SK-N-SH treated with all-trans-retinoic acid at 6 μM for 48 hours (cell line): ENCODE data around the gene FLOT2.

Experiments
- ATAC-seq: fragments of 200-7000 bp; cut with Tn5 transposase; 3 replicates; pipeline ENCODE4 v1.9.1; 2020; ENCODE audit warnings: mild to moderate bottlenecking, moderate library complexity
- ARNTL ChIP-seq: fragments of 450-650 bp; formaldehyde crosslinking; IDR thresholded peaks from 2 replicates; pipeline ENCODE4 v1.5.0; 2020; ENCODE audit warnings: low read depth, mild to moderate bottlenecking, moderate library complexity, borderline replicate concordance
- BACH2 ChIP-seq: fragments of 250-450 bp; sonication (Bioruptor Pico); IDR thresholded peaks from 2 replicates; pipeline ENCODE4 v1.9.0; 2021; ENCODE audit warnings: mild to moderate bottlenecking, borderline replicate concordance
- CSDC2 ChIP-seq: fragments of 250-450 bp; sonication (Bioruptor Pico); IDR thresholded peaks from 2 replicates; pipeline ENCODE4 v1.5.0; 2020; ENCODE audit warnings: mild to moderate bottlenecking, moderate library complexity
- CSRNP3 ChIP-seq: fragments of 250-450 bp; sonication (Bioruptor Pico); IDR thresholded peaks from 2 replicates; pipeline ENCODE4 v1.5.1; 2021; ENCODE audit warnings: mild to moderate bottlenecking, moderate library complexity
- ESRRG ChIP-seq: fragments of 250-450 bp; sonication (Bioruptor Pico); IDR thresholded peaks from 2 replicates; pipeline ENCODE4 v1.6.1; 2021; ENCODE audit warnings: mild to moderate bottlenecking
- GLIS3 ChIP-seq: fragments of 250-450 bp; sonication (Bioruptor Pico); IDR thresholded peaks from 2 replicates; pipeline ENCODE4 v1.5.0; 2020; ENCODE audit warnings: mild to moderate bottlenecking, moderate library complexity
- ISL1 ChIP-seq: fragments of 250-450 bp; sonication (Bioruptor Pico); IDR thresholded peaks from 2 replicates; pipeline ENCODE4 v2.1.2; 2022; ENCODE audit warnings: mild to moderate bottlenecking, moderate library complexity
- OSR1 ChIP-seq: fragments of 250-450 bp; sonication (Bioruptor Pico); IDR thresholded peaks from 2 replicates; pipeline ENCODE4 v1.8.0; 2022; ENCODE audit warnings: moderate library complexity, mild to moderate bottlenecking, inconsistent platforms
- POU6F1 ChIP-seq: fragments of 250-450 bp; sonication (Bioruptor Pico); IDR thresholded peaks from 2 replicates; pipeline ENCODE4 v1.8.0; 2021; ENCODE audit warnings: low read depth, mild to moderate bottlenecking, moderate library complexity, borderline replicate concordance
- PPARA ChIP-seq: fragments of 250-450 bp; sonication (Bioruptor Pico); IDR thresholded peaks from 2 replicates; pipeline ENCODE4 v1.5.0; 2020; ENCODE audit warnings: mild to moderate bottlenecking, borderline replicate concordance
- RARB ChIP-seq: fragments of 250-450 bp; sonication (Bioruptor Pico); IDR thresholded peaks from 2 replicates; pipeline ENCODE4 v1.8.0; 2021; ENCODE audit warnings: mild to moderate bottlenecking, moderate library complexity
- SNAI2 ChIP-seq: fragments of 250-450 bp; sonication (Bioruptor Pico); IDR thresholded peaks from 2 replicates; pipeline ENCODE4 v1.5.0; 2020; ENCODE audit warnings: mild to moderate bottlenecking, moderate library complexity
- TCF4 ChIP-seq: fragments of 250-450 bp; sonication (Bioruptor Pico); IDR thresholded peaks from 2 replicates; pipeline ENCODE4 v1.8.0; 2021; ENCODE audit warnings: mild to moderate bottlenecking, moderate library complexity, borderline replicate concordance
- TSHZ2 ChIP-seq: fragments of 250-450 bp; sonication (Bioruptor Pico); IDR thresholded peaks from 2 replicates; pipeline ENCODE4 v1.5.0; 2020; ENCODE audit warnings: mild to moderate bottlenecking, moderate library complexity
- ZC3H10 ChIP-seq: fragments of 250-450 bp; sonication (Bioruptor Pico); IDR thresholded peaks from 2 replicates; pipeline ENCODE4 v1.5.1; 2021; ENCODE audit warnings: mild to moderate bottlenecking, moderate library complexity
- ZFP3 ChIP-seq: fragments of 250-450 bp; sonication (Bioruptor Pico); IDR thresholded peaks from 2 replicates; pipeline ENCODE4 v1.5.0; 2020; ENCODE audit warnings: mild to moderate bottlenecking, moderate library complexity
- ZFP30 ChIP-seq: fragments of 450-650 bp; formaldehyde crosslinking; IDR thresholded peaks from 2 replicates; pipeline ENCODE4 v1.5.0; 2022; ENCODE audit warnings: mild to moderate bottlenecking, moderate library complexity
- ZNF565 ChIP-seq: fragments of 450-650 bp; formaldehyde crosslinking; conservative IDR thresholded peaks from 2 replicates; pipeline ENCODE4 v1.5.0; 2020; ENCODE audit warnings: low read depth, mild to moderate bottlenecking, moderate library complexity
- ZNF70 ChIP-seq: fragments of 450-650 bp; formaldehyde crosslinking; IDR thresholded peaks from 2 replicates; pipeline ENCODE4 v1.5.0; 2020; ENCODE audit warnings: mild to moderate bottlenecking, moderate library complexity
- ZNF8 ChIP-seq: fragments of 450-650 bp; formaldehyde crosslinking; IDR thresholded peaks from 2 replicates; pipeline ENCODE4 v1.5.0; 2020; ENCODE audit warnings: mild to moderate bottlenecking, moderate library complexity
- TF ChIP-seq, protein P1 (sequence below): fragments of 250-450 bp; sonication (Bioruptor Pico); IDR thresholded peaks from 2 replicates; pipeline ENCODE4 v1.5.1; 2020; ENCODE audit warnings: low read depth, mild to moderate bottlenecking, moderate library complexity

FLOT2 gene

DNA sequence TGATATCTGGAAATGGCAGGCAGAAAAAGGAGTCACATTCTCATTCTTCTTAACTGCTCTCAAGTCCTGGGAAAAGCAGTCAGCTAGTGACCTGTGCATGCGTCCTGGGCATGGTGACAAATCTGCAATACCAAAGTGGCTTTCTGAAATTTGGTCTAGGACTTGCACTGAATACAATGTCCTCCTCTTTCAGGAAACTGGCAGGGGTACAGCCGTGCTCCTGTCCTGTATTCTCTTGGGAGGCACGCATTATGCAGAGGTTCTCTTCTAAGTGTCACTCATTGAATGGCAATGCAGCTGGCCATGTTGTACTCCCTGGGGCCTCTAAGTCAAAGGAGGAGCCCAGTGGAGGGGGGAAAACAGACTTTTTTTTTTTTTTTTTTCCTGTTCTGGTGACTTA lies 43.1 kb upstream of the FLOT2 start:
- TF ChIP-seq GLIS3 (CRISPR knock-in tag) (no peak), POU6F1 (CRISPR knock-in tag) (no peak), ISL1 (CRISPR knock-in tag) (no peak), ZC3H10 (no peak), BACH2 (CRISPR knock-in tag) (no peak), CSRNP3 (CRISPR knock-in tag) (no peak), RARB (CRISPR knock-in tag) (no peak), ARNTL (CRISPR knock-in tag) (no peak), ZNF565 (CRISPR knock-in tag) (no peak), OSR1 (CRISPR knock-in tag) (no peak), CSDC2 (CRISPR knock-in tag) (no peak), TCF4 (no peak), ZFP30 (CRISPR knock-in tag) (no peak), PPARA (CRISPR knock-in tag) (no peak), ZNF8 (CRISPR knock-in tag) (no peak), ESRRG (CRISPR knock-in tag) (no peak), ZNF70 (CRISPR knock-in tag) (no peak), ZFP3 (CRISPR knock-in tag) (no peak)
- TF ChIP-seq, protein P1, sequence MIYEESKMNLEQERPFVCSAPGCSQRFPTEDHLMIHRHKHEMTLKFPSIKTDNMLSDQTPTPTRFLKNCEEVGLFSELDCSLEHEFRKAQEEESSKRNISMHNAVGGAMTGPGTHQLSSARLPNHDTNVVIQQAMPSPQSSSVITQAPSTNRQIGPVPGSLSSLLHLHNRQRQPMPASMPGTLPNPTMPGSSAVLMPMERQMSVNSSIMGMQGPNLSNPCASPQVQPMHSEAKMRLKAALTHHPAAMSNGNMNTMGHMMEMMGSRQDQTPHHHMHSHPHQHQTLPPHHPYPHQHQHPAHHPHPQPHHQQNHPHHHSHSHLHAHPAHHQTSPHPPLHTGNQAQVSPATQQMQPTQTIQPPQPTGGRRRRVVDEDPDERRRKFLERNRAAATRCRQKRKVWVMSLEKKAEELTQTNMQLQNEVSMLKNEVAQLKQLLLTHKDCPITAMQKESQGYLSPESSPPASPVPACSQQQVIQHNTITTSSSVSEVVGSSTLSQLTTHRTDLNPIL: no peak
- TF ChIP-seq, all 23 proteins: peak for 0

GRCh38 chr17:28940142-28940541 lies 42.6 kb upstream of the FLOT2 start:
- no peak for ATAC-seq
- TF ChIP-seq ZFP3 (CRISPR knock-in tag) (no peak), OSR1 (CRISPR knock-in tag) (no peak), PPARA (CRISPR knock-in tag) (no peak), CSDC2 (CRISPR knock-in tag) (no peak), ISL1 (CRISPR knock-in tag) (no peak), ESRRG (CRISPR knock-in tag) (no peak), SNAI2 (CRISPR knock-in tag) (no peak), TSHZ2 (CRISPR knock-in tag) (no peak), TCF4 (no peak), BACH2 (CRISPR knock-in tag) (no peak), ZNF70 (CRISPR knock-in tag) (no peak), POU6F1 (CRISPR knock-in tag) (no peak), ZNF565 (CRISPR knock-in tag) (no peak), ZNF8 (CRISPR knock-in tag) (no peak)
- TF ChIP-seq, protein P1: no peak

More for the DNA sequence above, 43.1 kb upstream of the FLOT2 start:
- no peak for ATAC-seq
